ENCODE results near the gene NBEA. TPM values are rescaled to one million over a fixed set of nuclear protein-coding genes. Genes with fewer than 3 reads are reported as not detected.

NBEA gene
- total RNA-seq, 2 donors from 2014 or later: 15.2 to 15.9 TPM

DNA sequence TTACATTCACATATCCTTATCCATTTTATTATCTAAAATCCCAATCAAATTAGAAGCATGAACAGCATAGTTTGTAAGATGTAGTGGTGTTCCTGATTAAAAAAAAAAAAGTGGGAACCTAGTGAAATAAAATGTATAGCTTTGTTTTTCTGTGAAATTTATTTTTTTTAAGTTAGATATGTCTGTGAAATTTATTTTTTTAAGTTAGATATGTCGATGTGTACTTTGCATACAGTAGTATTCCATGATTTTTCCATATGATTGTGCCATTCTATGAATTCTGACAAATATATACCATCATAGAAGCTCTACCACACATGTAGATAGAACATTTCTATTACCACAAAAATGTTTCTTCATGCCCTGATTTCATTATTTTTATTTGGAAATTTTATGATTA lies 540.5 kb downstream of the NBEA start:
- H3K27me3 Mint-ChIP-seq (ENCODE audit: insufficient read depth): peaks cover 35% of the 10 kb centered on the region
- Histone ChIP-seq H3K9ac (ENCODE audit: extremely low read depth, low read length, poor library complexity, severe bottlenecking) (no peak overlapping the region), H3K4me1 (ENCODE audit: control insufficient read depth, insufficient read depth, low read length) (no peaks in the 10 kb centered on the region), H3K27ac (ENCODE audit: low read depth, low read length) (no peak overlapping the region), H3K27me3 (ENCODE audit: control insufficient read depth, insufficient read depth, low read length, poor library complexity, severe bottlenecking) (peaks cover 42% of the 10 kb centered on the region), H3K36me3 (ENCODE audit: control insufficient read depth, insufficient read depth, low read length) (no peaks in the 10 kb centered on the region), H3K9me3 (ENCODE audit: control insufficient read depth, low read length) (no peaks in the 10 kb centered on the region), H3K4me3 (ENCODE audit: low read length) (no peak overlapping the region)
- H3K36me3 Mint-ChIP-seq (ENCODE audit: low read depth): no peaks in the 10 kb centered on the region
- H3K27ac Mint-ChIP-seq: no peak overlapping the region
- no peaks in the 10 kb centered on the region for H3K9me3 Mint-ChIP-seq
- H3K4me3 Mint-ChIP-seq: no peak overlapping the region
- TF ChIP-seq, protein P1, sequence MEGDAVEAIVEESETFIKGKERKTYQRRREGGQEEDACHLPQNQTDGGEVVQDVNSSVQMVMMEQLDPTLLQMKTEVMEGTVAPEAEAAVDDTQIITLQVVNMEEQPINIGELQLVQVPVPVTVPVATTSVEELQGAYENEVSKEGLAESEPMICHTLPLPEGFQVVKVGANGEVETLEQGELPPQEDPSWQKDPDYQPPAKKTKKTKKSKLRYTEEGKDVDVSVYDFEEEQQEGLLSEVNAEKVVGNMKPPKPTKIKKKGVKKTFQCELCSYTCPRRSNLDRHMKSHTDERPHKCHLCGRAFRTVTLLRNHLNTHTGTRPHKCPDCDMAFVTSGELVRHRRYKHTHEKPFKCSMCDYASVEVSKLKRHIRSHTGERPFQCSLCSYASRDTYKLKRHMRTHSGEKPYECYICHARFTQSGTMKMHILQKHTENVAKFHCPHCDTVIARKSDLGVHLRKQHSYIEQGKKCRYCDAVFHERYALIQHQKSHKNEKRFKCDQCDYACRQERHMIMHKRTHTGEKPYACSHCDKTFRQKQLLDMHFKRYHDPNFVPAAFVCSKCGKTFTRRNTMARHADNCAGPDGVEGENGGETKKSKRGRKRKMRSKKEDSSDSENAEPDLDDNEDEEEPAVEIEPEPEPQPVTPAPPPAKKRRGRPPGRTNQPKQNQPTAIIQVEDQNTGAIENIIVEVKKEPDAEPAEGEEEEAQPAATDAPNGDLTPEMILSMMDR (conservative IDR thresholded peaks at IDR 0.05): no peak
- DNase-seq: no peak
- peaks cover 16% of the 10 kb centered on the region for H3K4me1 Mint-ChIP-seq
- 100% methylated on average over 1 of the region's 1 CpG; no CpG with 5 or more reads in 1 of the 2 experiments for WGBS, 2 experiments (ENCODE audit: insufficient coverage in 1 of 2, insufficient read length in 1 of 2)

DNA sequence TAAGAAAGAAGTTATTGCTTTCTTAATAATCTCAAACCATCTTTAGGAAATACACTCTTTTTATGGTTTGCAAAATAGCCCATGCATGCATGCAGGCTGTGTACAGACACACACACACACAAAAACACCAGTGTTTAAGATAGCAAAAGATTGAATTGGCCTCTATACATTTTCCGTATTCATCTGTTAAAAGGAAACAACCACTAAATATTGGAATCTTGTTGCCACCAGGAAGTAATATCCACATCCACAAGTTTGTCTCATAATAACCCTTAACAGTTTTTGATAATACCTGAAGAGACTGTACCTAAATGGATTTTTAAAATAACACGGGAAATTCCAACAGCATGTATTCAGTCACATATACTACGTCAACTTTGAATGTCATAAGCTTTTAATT lies 541.7 kb downstream of the NBEA start:
- no peak overlapping the region for H3K9ac ChIP-seq (ENCODE audit: extremely low read depth, low read length, poor library complexity, severe bottlenecking)
- no peaks in the 10 kb centered on the region for H3K36me3 ChIP-seq (ENCODE audit: control insufficient read depth, insufficient read depth, low read length)
- Mint-ChIP-seq H3K27me3 (ENCODE audit: insufficient read depth) (peaks cover 22% of the 10 kb centered on the region), H3K4me1 (peaks cover 8% of the 10 kb centered on the region), H3K27ac (no peak overlapping the region), H3K4me3 (no peak overlapping the region), H3K36me3 (ENCODE audit: low read depth) (no peaks in the 10 kb centered on the region), H3K9me3 (no peaks in the 10 kb centered on the region)
- H3K27ac ChIP-seq (ENCODE audit: low read depth, low read length): no peak overlapping the region
- WGBS, 2 experiments (ENCODE audit: insufficient coverage in 1 of 2, insufficient read length in 1 of 2): 100% methylated on average over 1 to 2 of the region's 3 CpGs
- no peaks in the 10 kb centered on the region for H3K4me1 ChIP-seq (ENCODE audit: control insufficient read depth, insufficient read depth, low read length)
- no peaks in the 10 kb centered on the region for H3K9me3 ChIP-seq (ENCODE audit: control insufficient read depth, low read length)
- TF ChIP-seq, protein P1 (conservative IDR thresholded peaks at IDR 0.05): no peak
- no peak overlapping the region for H3K4me3 ChIP-seq (ENCODE audit: low read length)
- no peak for DNase-seq
- H3K27me3 ChIP-seq (ENCODE audit: control insufficient read depth, insufficient read depth, low read length, poor library complexity, severe bottlenecking): peaks cover 30% of the 10 kb centered on the region

DNA sequence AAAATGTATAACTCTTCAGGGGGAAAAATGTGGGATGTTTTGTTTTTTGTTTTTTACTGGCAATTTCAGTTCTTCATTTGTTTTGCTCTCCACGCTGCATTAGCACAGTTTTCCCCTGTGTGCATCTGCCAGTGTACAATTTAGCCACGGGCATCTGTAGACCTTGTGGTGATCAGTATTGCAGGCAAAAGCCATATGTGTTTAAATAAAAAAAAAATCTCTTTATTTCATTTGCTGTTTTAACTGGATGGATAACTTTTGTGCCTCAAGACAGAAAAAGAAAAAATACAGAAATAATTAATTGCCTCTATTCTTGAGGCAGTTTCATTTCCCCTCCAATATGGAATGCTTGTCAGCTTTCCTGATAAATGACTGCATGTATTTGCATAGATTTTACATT lies 542.3 kb downstream of the NBEA start:
- 95% methylated on average over 2 of the region's 2 CpGs; no CpG with 5 or more reads in 1 of the 2 experiments for WGBS, 2 experiments (ENCODE audit: insufficient coverage in 1 of 2, insufficient read length in 1 of 2)
- peaks cover 16% of the 10 kb centered on the region for H3K27me3 Mint-ChIP-seq (ENCODE audit: insufficient read depth)
- H3K4me3 ChIP-seq (ENCODE audit: low read length): no peak overlapping the region

More for the DNA sequence above, 542.3 kb downstream of the NBEA start:
- peaks cover 24% of the 10 kb centered on the region for H3K27me3 ChIP-seq (ENCODE audit: control insufficient read depth, insufficient read depth, low read length, poor library complexity, severe bottlenecking)
- Mint-ChIP-seq H3K36me3 (ENCODE audit: low read depth) (no peaks in the 10 kb centered on the region), H3K4me3 (no peak overlapping the region), H3K4me1 (peaks cover 2% of the 10 kb centered on the region), H3K27ac (no peak overlapping the region), H3K9me3 (no peaks in the 10 kb centered on the region)
- no peaks in the 10 kb centered on the region for H3K4me1 ChIP-seq (ENCODE audit: control insufficient read depth, insufficient read depth, low read length)
- no peak for DNase-seq
- no peak overlapping the region for H3K9ac ChIP-seq (ENCODE audit: extremely low read depth, low read length, poor library complexity, severe bottlenecking)
- no peaks in the 10 kb centered on the region for H3K36me3 ChIP-seq (ENCODE audit: control insufficient read depth, insufficient read depth, low read length)
- TF ChIP-seq, protein P1 (conservative IDR thresholded peaks at IDR 0.05): no peak
- no peak overlapping the region for H3K27ac ChIP-seq (ENCODE audit: low read depth, low read length)
- no peaks in the 10 kb centered on the region for H3K9me3 ChIP-seq (ENCODE audit: control insufficient read depth, low read length)
